ENCODE measurements around the gene WNT2. TPM values are rescaled to one million over a fixed set of nuclear protein-coding genes. Genes with fewer than 3 reads are reported as not detected.
A peak's percentile ranks its signal among the peaks of the same experiment; 100 is the strongest.

The WNT2 gene
- 1 to 10 TPM; 1.2 to 4.4 (median 1.6) TPM for total RNA-seq
- 0.57 TPM for polyA plus RNA-seq
- long read RNA-seq, donor 1, transcript WNT2-201 (5 exons, 2,907 nt) = major isoform, 7 of 7 reads
- long read RNA-seq, donor 1, partial matches to known transcripts = 0 of 7 reads
- long read RNA-seq, donor 1, other reads (novel, unspliced or antisense) = 0 of 7 reads
- long read RNA-seq, donor 2, partial matches to known transcripts = 0 of 2 reads
- long read RNA-seq, donor 2, other reads (novel, unspliced or antisense) = 1 of 2 reads
- long read RNA-seq, donor 3, transcript WNT2-201 (5 exons, 2,907 nt) = major isoform, 33 of 36 reads
- long read RNA-seq, donor 3, partial matches to known transcripts = 3 of 36 reads
- long read RNA-seq, donor 3, other reads (novel, unspliced or antisense) = 0 of 36 reads
- long read RNA-seq, donor 4, partial matches to known transcripts = 0 of 1 reads
- long read RNA-seq, donor 4, other reads (novel, unspliced or antisense) = 0 of 1 reads

GRCh38 chr7:117322741-117323304 lies at the start of gene WNT2:
Gene WNT2 (minus strand): TSS chr7:117323058. CDS start chr7:117322989, 69 bp downstream.
- Histone ChIP-seq H3K4me3 (ENCODE audit: low read length) (peak within 1 kb of the TSS; percentile 15), H3K4me1 (ENCODE audit: control insufficient read depth, insufficient read depth, low read length) (no peaks in the 10 kb centered on the region), H3K27ac (ENCODE audit: low read length) (no peak within 1 kb of the TSS), H3K27me3 (ENCODE audit: control insufficient read depth, insufficient read depth) (no peaks in the 10 kb centered on the region), H3K9me3 (ENCODE audit: control insufficient read depth, low read length) (no peaks in the 10 kb centered on the region)
- DNase-seq (peak in 2 of 3 donors; percentile 35 to 52), ATAC-seq (peak in 1 of 2 donors; percentile 15)
- intact Hi-C loops (cut with DNase I) = no loop called here
- 1% methylated on average over 60 of the region's 60 CpGs for WGBS

GRCh38 chr7:117372073-117372472 lies 49.2 kb upstream of the WNT2 start:
- Histone ChIP-seq H3K9me3 (ENCODE audit: control insufficient read depth, low read length) (no peaks in the 10 kb centered on the region), H3K4me1 (ENCODE audit: control insufficient read depth, insufficient read depth, low read length) (no peaks in the 10 kb centered on the region), H3K27ac (ENCODE audit: low read length) (no peak overlapping the region), H3K27me3 (ENCODE audit: control insufficient read depth, insufficient read depth) (no peaks in the 10 kb centered on the region), H3K4me3 (ENCODE audit: low read length) (no peak overlapping the region)
- ATAC-seq (no peak), DNase-seq (no peak)
- WGBS = 89% methylated on average over 1 of the region's 1 CpG
- intact Hi-C loops (cut with DNase I) = no loop called here

GRCh38 chr7:117364339-117365080 lies 41.7 kb upstream of the WNT2 start:
- no peak for ATAC-seq
- intact Hi-C loops (cut with DNase I) = no loop called here
- H3K27me3 ChIP-seq (ENCODE audit: control insufficient read depth, insufficient read depth) = no peaks in the 10 kb centered on the region

GRCh38 chr7:117362294-117362888 lies 39.5 kb upstream of the WNT2 start:
- Histone ChIP-seq H3K9me3 (ENCODE audit: control insufficient read depth, low read length) (no peaks in the 10 kb centered on the region), H3K27ac (ENCODE audit: low read length) (no peak overlapping the region), H3K4me3 (ENCODE audit: low read length) (no peak overlapping the region), H3K27me3 (ENCODE audit: control insufficient read depth, insufficient read depth) (no peaks in the 10 kb centered on the region), H3K4me1 (ENCODE audit: control insufficient read depth, insufficient read depth, low read length) (no peaks in the 10 kb centered on the region)
- ATAC-seq (no peak), DNase-seq (no peak)
- intact Hi-C loops (cut with DNase I) = no loop called here

More at GRCh38 chr7:117364339-117365080, 41.7 kb upstream of the WNT2 start:
- Histone ChIP-seq H3K4me3 (ENCODE audit: low read length) (no peak overlapping the region), H3K4me1 (ENCODE audit: control insufficient read depth, insufficient read depth, low read length) (no peaks in the 10 kb centered on the region), H3K27ac (ENCODE audit: low read length) (no peak overlapping the region), H3K9me3 (ENCODE audit: control insufficient read depth, low read length) (no peaks in the 10 kb centered on the region)
- no peak for DNase-seq

GRCh38 chr7:117350027-117350426 lies 27.2 kb upstream of the WNT2 start:
- no peaks in the 10 kb centered on the region for H3K4me1 ChIP-seq (ENCODE audit: control insufficient read depth, insufficient read depth, low read length)
- H3K27ac ChIP-seq (ENCODE audit: low read length) = no peak overlapping the region
- 68% methylated on average over 1 of the region's 1 CpG for WGBS
- H3K27me3 ChIP-seq (ENCODE audit: control insufficient read depth, insufficient read depth) = no peaks in the 10 kb centered on the region
- no peaks in the 10 kb centered on the region for H3K9me3 ChIP-seq (ENCODE audit: control insufficient read depth, low read length)
- H3K4me3 ChIP-seq (ENCODE audit: low read length) = no peak overlapping the region
- intact Hi-C loops (cut with DNase I) = no loop called here
- no peak for DNase-seq
- no peak for ATAC-seq

GRCh38 chr7:117349570-117349969 lies 26.7 kb upstream of the WNT2 start:
- intact Hi-C loops (cut with DNase I) = no loop called here
- H3K4me1 ChIP-seq (ENCODE audit: control insufficient read depth, insufficient read depth, low read length) = no peaks in the 10 kb centered on the region
- H3K27ac ChIP-seq (ENCODE audit: low read length) = no peak overlapping the region
- no peaks in the 10 kb centered on the region for H3K27me3 ChIP-seq (ENCODE audit: control insufficient read depth, insufficient read depth)
- H3K9me3 ChIP-seq (ENCODE audit: control insufficient read depth, low read length) = no peaks in the 10 kb centered on the region
- no peak for ATAC-seq
- no peak overlapping the region for H3K4me3 ChIP-seq (ENCODE audit: low read length)
- no peak for DNase-seq
- 83% methylated on average over 2 of the region's 2 CpGs for WGBS

- ATAC-seq (no peak), DNase-seq (no peak)
- Histone ChIP-seq H3K4me1 (ENCODE audit: control insufficient read depth, insufficient read depth, low read length) (no peaks in the 10 kb centered on the region), H3K4me3 (ENCODE audit: low read length) (no peak overlapping the region), H3K9me3 (ENCODE audit: control insufficient read depth, low read length) (no peaks in the 10 kb centered on the region), H3K27ac (ENCODE audit: low read length) (no peak overlapping the region), H3K27me3 (ENCODE audit: control insufficient read depth, insufficient read depth) (no peaks in the 10 kb centered on the region)
- WGBS = 85% methylated on average over 7 of the region's 7 CpGs
- intact Hi-C loops (cut with DNase I) = no loop called here
These were observed 25.3 kb upstream of the WNT2 start for GRCh38 chr7:117347962-117348672.

- no peak for ATAC-seq
- no peak overlapping the region for H3K27ac ChIP-seq (ENCODE audit: low read length)
- H3K9me3 ChIP-seq (ENCODE audit: control insufficient read depth, low read length) = no peaks in the 10 kb centered on the region
- no peaks in the 10 kb centered on the region for H3K27me3 ChIP-seq (ENCODE audit: control insufficient read depth, insufficient read depth)
- 69% methylated on average over 6 of the region's 6 CpGs for WGBS
- no peaks in the 10 kb centered on the region for H3K4me1 ChIP-seq (ENCODE audit: control insufficient read depth, insufficient read depth, low read length)
- no peak overlapping the region for H3K4me3 ChIP-seq (ENCODE audit: low read length)
- DNase-seq = no peak
- intact Hi-C loops (cut with DNase I) = no loop called here
These were observed 24.6 kb upstream of the WNT2 start for GRCh38 chr7:117347480-117347879.

- H3K27me3 ChIP-seq (ENCODE audit: control insufficient read depth, insufficient read depth) = no peaks in the 10 kb centered on the region
- intact Hi-C loops (cut with DNase I) = no loop called here
- ATAC-seq = no peak
- H3K4me1 ChIP-seq (ENCODE audit: control insufficient read depth, insufficient read depth, low read length) = no peaks in the 10 kb centered on the region
- DNase-seq = no peak
- no peaks in the 10 kb centered on the region for H3K9me3 ChIP-seq (ENCODE audit: control insufficient read depth, low read length)
- H3K27ac ChIP-seq (ENCODE audit: low read length) = no peak overlapping the region
- no peak overlapping the region for H3K4me3 ChIP-seq (ENCODE audit: low read length)
These were observed 23.3 kb upstream of the WNT2 start for GRCh38 chr7:117346161-117346560.

GRCh38 chr7:117338020-117338419 lies 15.2 kb upstream of the WNT2 start:
- H3K27me3 ChIP-seq (ENCODE audit: control insufficient read depth, insufficient read depth) = no peaks in the 10 kb centered on the region
- WGBS = 86% methylated on average over 1 of the region's 1 CpG
- H3K4me1 ChIP-seq (ENCODE audit: control insufficient read depth, insufficient read depth, low read length) = no peaks in the 10 kb centered on the region
- intact Hi-C loops (cut with DNase I) = no loop called here
- DNase-seq (no peak), ATAC-seq (no peak)
- H3K4me3 ChIP-seq (ENCODE audit: low read length) = no peak overlapping the region
- H3K27ac ChIP-seq (ENCODE audit: low read length) = no peak overlapping the region
- no peaks in the 10 kb centered on the region for H3K9me3 ChIP-seq (ENCODE audit: control insufficient read depth, low read length)
